WTC11 (cell line): ENCODE measurements around the gene GPALPP1. TPM values are rescaled to one million over a fixed set of nuclear protein-coding genes. Genes with fewer than 3 reads are reported as not detected.

Source experiments
- ATAC-seq: fragments of 200-7000 bp; cut with Tn5 transposase; 2 replicates; pipeline ENCODE4 v1.10.0; 2021; ENCODE audit warnings: mild to moderate bottlenecking, moderate library complexity
- CTCF ChIA-PET: fragments of 300-600 bp; sonication (Branson Sonifier 250); formaldehyde crosslinking; loops from one replicate; lab custom pipeline; 2021; ENCODE audit warnings: antibody characterized with exemption; lab: Charles Lee
- POLR2A ChIA-PET: fragments of 350-600 bp; sonication (Branson Sonifier 250); formaldehyde crosslinking; loops from one replicate; lab custom pipeline; 2021; ENCODE audit warnings: antibody characterized with exemption; lab: Charles Lee
- DNase-seq: peaks from one replicate; pipeline ENCODE4 v3.0.0; 2021; ENCODE audit warnings: low spot score
- H3K27ac Mint-ChIP-seq: 2 replicates; pipeline ENCODE4 v1.8.0; 2021; ENCODE audit warnings: mixed read lengths
- H3K27me3 Mint-ChIP-seq: 2 replicates; pipeline ENCODE4 v1.8.0; 2021; ENCODE audit warnings: low read depth, mild to moderate bottlenecking, moderate library complexity, mixed read lengths
- H3K36me3 Mint-ChIP-seq: 2 replicates; pipeline ENCODE4 v1.8.0; 2021; ENCODE audit warnings: mixed read lengths
- H3K4me1 Mint-ChIP-seq: 2 replicates; pipeline ENCODE4 v1.8.0; 2022; ENCODE audit warnings: mixed read lengths
- H3K4me3 Mint-ChIP-seq: 2 replicates; pipeline ENCODE4 v1.8.0; 2021; ENCODE audit warnings: mild to moderate bottlenecking, moderate library complexity, mixed read lengths
- H3K9me3 Mint-ChIP-seq: 2 replicates; pipeline ENCODE4 v1.8.0; 2021; ENCODE audit warnings: mixed read lengths
- GTF2I ChIP-seq: fragments of 250-450 bp; sonication (Bioruptor Pico); conservative IDR thresholded peaks from 2 replicates; pipeline ENCODE4 v1.4.0; 2021; ENCODE audit warnings: mild to moderate bottlenecking
- IRF2 ChIP-seq: sonication (generic); formaldehyde crosslinking; IDR thresholded peaks from 2 replicates; pipeline ENCODE4 v1.8.0; 2022; ENCODE audit warnings: low read depth, missing genetic modification reagents, borderline replicate concordance
- NR2C2 ChIP-seq: sonication (generic); formaldehyde crosslinking; IDR thresholded peaks from 2 replicates; pipeline ENCODE4 v1.8.0; 2022; ENCODE audit warnings: mild to moderate bottlenecking, missing genetic modification reagents
- SMAD3 ChIP-seq: sonication (generic); formaldehyde crosslinking; IDR thresholded peaks from 2 replicates; pipeline ENCODE4 v1.8.0; 2022; ENCODE audit warnings: missing genetic modification reagents, mild to moderate bottlenecking, borderline replicate concordance
- total RNA-seq: library from RNA; stranded (reverse); gene quantifications from 3 replicates; pipeline ENCODE4 v1.2.3, GENCODE V29; 2021
- TF ChIP-seq, protein P1 (sequence below): fragments of 200-600 bp; IDR thresholded peaks from 2 replicates; pipeline ENCODE4 v1.8.0; 2022; ENCODE audit warnings: antibody characterized with exemption
- TF ChIP-seq, protein P2 (sequence below): sonication (generic); formaldehyde crosslinking; IDR thresholded peaks from 2 replicates; pipeline ENCODE4 v1.8.1; 2023; ENCODE audit warnings: mild to moderate bottlenecking, moderate library complexity, missing genetic modification reagents

Gene GPALPP1
- total RNA-seq, 1 experiment from 2014 or later = 28.9 TPM

DNA sequence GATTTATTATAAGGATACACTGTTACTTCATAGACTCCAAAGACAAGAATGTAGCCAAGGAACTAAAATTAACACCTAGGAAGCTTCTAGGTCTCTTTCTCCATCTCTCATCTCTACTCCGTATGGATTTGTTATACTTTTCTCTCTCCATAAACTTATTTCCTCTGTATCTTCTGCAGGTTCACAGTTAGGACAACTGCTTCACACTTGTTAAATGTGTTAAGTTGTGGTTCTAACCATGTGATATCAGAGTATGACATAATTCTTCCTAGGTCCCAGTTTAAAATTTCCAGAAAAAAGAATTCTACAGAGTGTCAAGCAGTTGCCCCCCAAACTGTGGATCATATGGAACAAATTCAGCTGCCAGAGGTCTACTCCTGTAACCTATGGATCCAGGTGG, 88.7 kb downstream of the GPALPP1 start:
- H3K27ac Mint-ChIP-seq = no peak overlapping the region
- H3K36me3 Mint-ChIP-seq = no peaks in the 10 kb centered on the region
- ATAC-seq = no peak
- peaks cover 12% of the 10 kb centered on the region for H3K4me1 Mint-ChIP-seq
- H3K9me3 Mint-ChIP-seq = no peaks in the 10 kb centered on the region
- DNase-seq = no peak
- ChIA-PET CTCF (no interaction called here), POLR2A (no interaction called here)
- TF ChIP-seq IRF2 (CRISPR knock-in tag) (no peak), SMAD3 (no peak), GTF2I (CRISPR knock-in tag) (no peak), NR2C2 (CRISPR knock-in tag) (no peak)
- TF ChIP-seq, protein P1, sequence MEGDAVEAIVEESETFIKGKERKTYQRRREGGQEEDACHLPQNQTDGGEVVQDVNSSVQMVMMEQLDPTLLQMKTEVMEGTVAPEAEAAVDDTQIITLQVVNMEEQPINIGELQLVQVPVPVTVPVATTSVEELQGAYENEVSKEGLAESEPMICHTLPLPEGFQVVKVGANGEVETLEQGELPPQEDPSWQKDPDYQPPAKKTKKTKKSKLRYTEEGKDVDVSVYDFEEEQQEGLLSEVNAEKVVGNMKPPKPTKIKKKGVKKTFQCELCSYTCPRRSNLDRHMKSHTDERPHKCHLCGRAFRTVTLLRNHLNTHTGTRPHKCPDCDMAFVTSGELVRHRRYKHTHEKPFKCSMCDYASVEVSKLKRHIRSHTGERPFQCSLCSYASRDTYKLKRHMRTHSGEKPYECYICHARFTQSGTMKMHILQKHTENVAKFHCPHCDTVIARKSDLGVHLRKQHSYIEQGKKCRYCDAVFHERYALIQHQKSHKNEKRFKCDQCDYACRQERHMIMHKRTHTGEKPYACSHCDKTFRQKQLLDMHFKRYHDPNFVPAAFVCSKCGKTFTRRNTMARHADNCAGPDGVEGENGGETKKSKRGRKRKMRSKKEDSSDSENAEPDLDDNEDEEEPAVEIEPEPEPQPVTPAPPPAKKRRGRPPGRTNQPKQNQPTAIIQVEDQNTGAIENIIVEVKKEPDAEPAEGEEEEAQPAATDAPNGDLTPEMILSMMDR = no peak
- TF ChIP-seq, protein P2, sequence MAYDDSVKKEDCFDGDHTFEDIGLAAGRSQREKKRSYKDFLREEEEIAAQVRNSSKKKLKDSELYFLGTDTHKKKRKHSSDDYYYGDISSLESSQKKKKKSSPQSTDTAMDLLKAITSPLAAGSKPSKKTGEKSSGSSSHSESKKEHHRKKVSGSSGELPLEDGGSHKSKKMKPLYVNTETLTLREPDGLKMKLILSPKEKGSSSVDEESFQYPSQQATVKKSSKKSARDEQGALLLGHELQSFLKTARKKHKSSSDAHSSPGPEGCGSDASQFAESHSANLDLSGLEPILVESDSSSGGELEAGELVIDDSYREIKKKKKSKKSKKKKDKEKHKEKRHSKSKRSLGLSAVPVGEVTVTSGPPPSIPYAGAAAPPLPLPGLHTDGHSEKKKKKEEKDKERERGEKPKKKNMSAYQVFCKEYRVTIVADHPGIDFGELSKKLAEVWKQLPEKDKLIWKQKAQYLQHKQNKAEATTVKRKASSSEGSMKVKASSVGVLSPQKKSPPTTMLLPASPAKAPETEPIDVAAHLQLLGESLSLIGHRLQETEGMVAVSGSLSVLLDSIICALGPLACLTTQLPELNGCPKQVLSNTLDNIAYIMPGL (CRISPR knock-in tag) = no peak
- no peaks in the 10 kb centered on the region for H3K27me3 Mint-ChIP-seq
- H3K4me3 Mint-ChIP-seq = no peak overlapping the region

Other genes starting within 250 kb of the GPALPP1 start
- gene NUFIP1, start 67 bp upstream of the GPALPP1 start, total RNA-seq = 14.0 to 14.7 TPM (median 14.0 TPM) in 3 replicates
- 27.5 to 33.8 TPM (median 29.7 TPM) in 3 replicates for gene GTF2F2, start 131.0 kb downstream of the GPALPP1 start, total RNA-seq
- not detected in 3 replicates for gene KCTD4, start 211.5 kb downstream of the GPALPP1 start, total RNA-seq